ENCODE results near the gene CA12.

Gene CA12

DNA sequence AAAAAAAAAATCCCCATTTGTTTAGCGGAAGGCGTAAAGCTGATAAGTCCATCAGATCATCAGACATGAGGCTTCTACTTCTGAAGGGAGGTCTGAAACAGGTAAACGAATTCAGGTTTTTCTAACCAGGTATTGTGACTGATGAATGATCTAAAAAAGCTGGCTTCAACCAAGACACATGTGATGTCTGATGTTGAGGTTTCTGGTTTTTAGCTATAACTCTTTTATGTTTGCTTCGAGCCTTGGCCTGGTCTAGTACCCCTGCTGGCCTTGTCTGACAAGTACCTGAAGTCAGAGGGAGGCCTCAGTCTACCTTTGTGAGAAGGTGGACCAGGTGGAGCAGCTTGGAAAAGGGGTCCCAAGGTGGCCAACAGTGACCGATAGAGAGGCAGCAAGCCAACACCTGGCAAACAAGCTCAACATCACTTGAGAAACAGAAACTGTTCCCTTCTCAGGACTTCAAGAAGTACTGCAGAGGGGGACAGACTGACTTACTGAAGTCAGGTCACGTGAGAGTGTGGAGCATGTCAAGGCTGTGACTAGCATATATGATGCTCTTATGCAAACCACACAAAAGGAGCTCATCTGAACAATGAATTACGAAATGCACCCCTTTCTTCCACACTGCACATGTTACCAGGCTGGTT, 33.0 kb upstream of the CA12 start:
- no peaks in the 10 kb centered on the region for H3K36me3 ChIP-seq (ENCODE audit: control insufficient read depth, insufficient read depth, low read length)
- H3K27ac ChIP-seq (ENCODE audit: low read length) = no peak overlapping the region
- no peak for DNase-seq (ENCODE audit: low read depth, low spot score)
- no CpG with 5 or more reads among the region's 7 CpGs for WGBS (ENCODE audit: insufficient coverage, insufficient read length)
- no peaks in the 10 kb centered on the region for H3K27me3 ChIP-seq (ENCODE audit: control insufficient read depth, insufficient read depth, low read length)
- H3K4me1 ChIP-seq (ENCODE audit: control insufficient read depth, insufficient read depth, low read length) = no peaks in the 10 kb centered on the region; the same call in 1 of the 2 replicates
- H3K4me3 ChIP-seq (ENCODE audit: low read length) = no peak overlapping the region
- H3K9me3 ChIP-seq (ENCODE audit: control insufficient read depth, insufficient read depth, low read length) = no peaks in the 10 kb centered on the region

DNA sequence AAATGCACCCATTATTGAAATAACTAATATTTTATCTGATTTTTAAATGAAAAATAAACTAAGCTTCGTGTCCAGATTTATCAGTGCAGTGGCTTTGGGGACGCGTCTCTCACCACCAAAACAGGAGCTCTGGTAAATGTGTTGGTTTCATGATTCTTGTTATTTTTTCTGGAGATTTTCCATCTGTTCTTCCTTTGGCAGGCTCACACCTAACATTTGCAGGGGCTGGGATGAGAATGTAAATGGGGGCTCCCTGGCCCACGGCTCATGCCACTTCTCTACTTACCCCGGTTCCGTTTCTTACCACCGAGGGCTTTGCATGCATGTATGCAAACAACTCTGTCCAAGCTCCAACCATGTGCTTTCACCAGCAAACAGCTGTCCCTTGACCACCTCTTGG, 30.9 kb upstream of the CA12 start:
- no peak overlapping the region for H3K4me3 ChIP-seq (ENCODE audit: low read length)
- no peaks in the 10 kb centered on the region; the same call in 1 of the 2 replicates for H3K4me1 ChIP-seq (ENCODE audit: control insufficient read depth, insufficient read depth, low read length)
- WGBS (ENCODE audit: insufficient coverage, insufficient read length) = no CpG with 5 or more reads among the region's 7 CpGs
- no peaks in the 10 kb centered on the region for H3K9me3 ChIP-seq (ENCODE audit: control insufficient read depth, insufficient read depth, low read length)
- no peaks in the 10 kb centered on the region for H3K36me3 ChIP-seq (ENCODE audit: control insufficient read depth, insufficient read depth, low read length)
- H3K27me3 ChIP-seq (ENCODE audit: control insufficient read depth, insufficient read depth, low read length) = no peaks in the 10 kb centered on the region
- H3K27ac ChIP-seq (ENCODE audit: low read length) = no peak overlapping the region
- DNase-seq (ENCODE audit: low read depth, low spot score) = no peak

DNA sequence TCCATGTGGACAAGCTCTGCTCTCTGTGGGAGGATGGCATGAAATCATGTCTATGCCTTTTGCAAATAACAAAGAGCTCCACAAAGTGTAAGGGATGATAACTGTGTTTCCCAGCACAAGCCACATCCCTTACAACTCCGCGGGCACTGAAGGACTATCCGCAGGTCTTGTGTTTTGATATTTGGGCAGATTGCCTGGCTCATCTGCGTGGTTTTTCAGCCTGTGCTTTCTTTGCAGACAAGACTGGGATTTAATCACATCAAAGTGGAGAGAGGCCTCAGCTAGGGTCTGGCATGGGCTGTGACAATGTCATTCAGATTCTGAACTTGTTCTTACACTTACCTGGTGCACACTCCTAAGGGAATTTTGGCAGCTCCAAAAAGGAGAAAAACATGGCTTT, 30.2 kb upstream of the CA12 start:
- Histone ChIP-seq H3K36me3 (ENCODE audit: control insufficient read depth, insufficient read depth, low read length) (no peaks in the 10 kb centered on the region), H3K27me3 (ENCODE audit: control insufficient read depth, insufficient read depth, low read length) (no peaks in the 10 kb centered on the region), H3K9me3 (ENCODE audit: control insufficient read depth, insufficient read depth, low read length) (no peaks in the 10 kb centered on the region), H3K4me1 (ENCODE audit: control insufficient read depth, insufficient read depth, low read length) (no peaks in the 10 kb centered on the region; the same call in 1 of the 2 replicates), H3K27ac (ENCODE audit: low read length) (no peak overlapping the region), H3K4me3 (ENCODE audit: low read length) (no peak overlapping the region)
- WGBS (ENCODE audit: insufficient coverage, insufficient read length) = no CpG with 5 or more reads among the region's 4 CpGs
- DNase-seq (ENCODE audit: low read depth, low spot score) = no peak

DNA sequence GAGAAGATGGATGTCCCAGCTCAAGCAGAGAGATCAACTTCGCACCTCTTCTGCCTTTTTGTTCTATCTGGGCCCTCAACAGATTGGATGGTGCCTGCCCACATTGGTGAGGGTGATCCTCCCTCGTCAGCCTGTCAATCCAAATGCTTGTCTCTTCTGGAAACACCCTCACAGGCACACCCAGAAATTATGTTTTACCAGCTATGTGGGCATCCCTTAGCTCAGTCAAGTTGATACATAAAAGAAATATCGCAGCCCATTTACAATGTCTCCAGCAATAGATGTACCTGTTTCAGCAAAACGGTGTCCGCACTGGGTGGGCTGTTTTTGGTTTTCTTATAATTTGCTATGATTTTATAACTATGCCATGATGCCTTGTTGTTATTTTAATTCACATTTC, 27.5 kb upstream of the CA12 start:
- Histone ChIP-seq H3K27me3 (ENCODE audit: control insufficient read depth, insufficient read depth, low read length) (no peaks in the 10 kb centered on the region), H3K27ac (ENCODE audit: low read length) (no peak overlapping the region), H3K36me3 (ENCODE audit: control insufficient read depth, insufficient read depth, low read length) (no peaks in the 10 kb centered on the region), H3K4me3 (ENCODE audit: low read length) (no peak overlapping the region), H3K9me3 (ENCODE audit: control insufficient read depth, insufficient read depth, low read length) (no peaks in the 10 kb centered on the region), H3K4me1 (ENCODE audit: control insufficient read depth, insufficient read depth, low read length) (no peaks in the 10 kb centered on the region; the same call in 1 of the 2 replicates)
- no peak for DNase-seq (ENCODE audit: low read depth, low spot score)
- WGBS (ENCODE audit: insufficient coverage, insufficient read length) = no CpG with 5 or more reads among the region's 5 CpGs

DNA sequence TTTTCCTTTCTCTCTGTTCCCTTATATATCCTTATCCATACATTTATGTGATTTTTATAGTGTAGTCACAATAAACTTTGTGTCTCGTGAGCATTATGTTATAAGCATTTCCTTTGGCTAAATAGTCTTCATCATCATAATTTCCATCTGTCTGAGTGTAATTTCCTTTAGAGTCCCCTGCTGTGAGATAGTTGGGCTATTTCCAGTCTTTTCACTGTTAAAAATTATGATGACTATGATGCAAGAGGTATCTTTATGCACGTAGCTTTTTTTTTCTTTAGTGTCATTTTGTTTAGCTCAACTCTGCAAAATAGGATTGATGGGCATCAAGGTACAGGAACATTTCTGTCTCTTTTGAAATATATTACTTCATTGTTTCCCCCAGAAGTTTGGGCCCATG, 26.9 kb upstream of the CA12 start:
- no CpG with 5 or more reads among the region's 2 CpGs for WGBS (ENCODE audit: insufficient coverage, insufficient read length)
- Histone ChIP-seq H3K27ac (ENCODE audit: low read length) (no peak overlapping the region), H3K36me3 (ENCODE audit: control insufficient read depth, insufficient read depth, low read length) (no peaks in the 10 kb centered on the region), H3K4me3 (ENCODE audit: low read length) (no peak overlapping the region), H3K27me3 (ENCODE audit: control insufficient read depth, insufficient read depth, low read length) (no peaks in the 10 kb centered on the region), H3K9me3 (ENCODE audit: control insufficient read depth, insufficient read depth, low read length) (no peaks in the 10 kb centered on the region), H3K4me1 (ENCODE audit: control insufficient read depth, insufficient read depth, low read length) (no peaks in the 10 kb centered on the region; the same call in 1 of the 2 replicates)
- no peak for DNase-seq (ENCODE audit: low read depth, low spot score)

DNA sequence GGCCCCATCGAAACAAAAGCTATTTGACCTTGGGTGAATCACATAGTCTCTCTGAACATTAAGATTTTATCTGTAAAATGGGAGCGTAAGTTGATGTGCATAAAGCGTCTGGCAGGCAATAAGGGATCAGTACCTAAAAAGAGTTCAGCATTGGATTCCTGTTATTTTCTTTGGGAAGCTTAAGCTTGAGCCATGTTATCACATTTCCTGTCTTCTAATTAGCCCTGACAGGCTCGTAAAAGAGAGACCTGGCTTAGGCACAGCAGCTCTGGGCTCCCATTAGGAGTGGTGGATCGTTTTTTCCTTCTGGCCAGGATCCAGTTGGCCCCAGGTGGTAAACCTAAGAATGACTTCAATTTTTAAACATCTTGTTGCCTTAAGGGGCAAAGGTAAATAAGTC, 26.0 kb upstream of the CA12 start:
- no CpG with 5 or more reads among the region's 5 CpGs for WGBS (ENCODE audit: insufficient coverage, insufficient read length)
- H3K27ac ChIP-seq (ENCODE audit: low read length) = no peak overlapping the region

DNA sequence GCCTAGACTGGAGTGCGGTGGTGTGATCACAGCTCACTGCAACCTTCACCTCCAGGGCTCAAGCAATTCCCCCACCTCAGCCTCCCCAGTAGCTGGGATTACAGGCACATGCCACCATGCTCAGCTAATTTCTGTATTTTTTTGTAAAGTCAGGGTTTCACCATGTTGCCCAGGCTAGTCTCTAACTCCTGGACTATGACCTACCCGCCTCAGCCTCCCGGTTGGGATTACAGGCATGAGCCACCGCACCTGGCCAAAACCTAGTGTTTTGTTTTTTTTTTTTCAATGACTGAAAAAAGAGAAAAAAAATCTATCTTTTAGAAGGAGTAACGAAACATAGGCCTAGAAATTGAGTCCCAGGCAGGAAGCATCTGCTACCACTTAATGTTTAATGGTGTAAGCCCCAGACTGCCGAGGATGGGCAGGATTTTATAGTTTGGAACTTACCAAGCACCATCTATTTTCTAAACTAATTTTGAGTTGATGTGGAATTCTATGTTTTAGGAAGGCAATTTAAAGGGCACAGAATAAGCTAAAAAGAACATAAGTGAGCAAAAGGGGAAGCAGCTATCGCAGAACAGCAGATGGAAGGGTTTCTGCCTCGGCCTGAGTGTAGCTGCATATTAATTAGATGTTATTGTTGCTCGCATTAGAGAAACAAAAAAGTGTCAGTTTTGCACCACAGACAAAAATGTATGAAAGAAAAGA, 24.2 kb upstream of the CA12 start:
- Histone ChIP-seq H3K27me3 (ENCODE audit: control insufficient read depth, insufficient read depth, low read length) (no peaks in the 10 kb centered on the region), H3K36me3 (ENCODE audit: control insufficient read depth, insufficient read depth, low read length) (no peaks in the 10 kb centered on the region), H3K27ac (ENCODE audit: low read length) (no peak overlapping the region), H3K4me3 (ENCODE audit: low read length) (no peak overlapping the region), H3K9me3 (ENCODE audit: control insufficient read depth, insufficient read depth, low read length) (no peaks in the 10 kb centered on the region), H3K4me1 (ENCODE audit: control insufficient read depth, insufficient read depth, low read length) (no peaks in the 10 kb centered on the region)
- DNase-seq (ENCODE audit: low read depth, low spot score) = no peak
- no CpG with 5 or more reads among the region's 9 CpGs for whole genome bisulfite sequencing (ENCODE audit: insufficient coverage, insufficient read length)

More for the DNA sequence above, 26.0 kb upstream of the CA12 start:
- no peaks in the 10 kb centered on the region for H3K27me3 ChIP-seq (ENCODE audit: control insufficient read depth, insufficient read depth, low read length)
- no peaks in the 10 kb centered on the region for H3K4me1 ChIP-seq (ENCODE audit: control insufficient read depth, insufficient read depth, low read length)
- H3K36me3 ChIP-seq (ENCODE audit: control insufficient read depth, insufficient read depth, low read length) = no peaks in the 10 kb centered on the region
- H3K4me3 ChIP-seq (ENCODE audit: low read length) = no peak overlapping the region
- no peak for DNase-seq (ENCODE audit: low read depth, low spot score)
- no peaks in the 10 kb centered on the region for H3K9me3 ChIP-seq (ENCODE audit: control insufficient read depth, insufficient read depth, low read length)

DNA sequence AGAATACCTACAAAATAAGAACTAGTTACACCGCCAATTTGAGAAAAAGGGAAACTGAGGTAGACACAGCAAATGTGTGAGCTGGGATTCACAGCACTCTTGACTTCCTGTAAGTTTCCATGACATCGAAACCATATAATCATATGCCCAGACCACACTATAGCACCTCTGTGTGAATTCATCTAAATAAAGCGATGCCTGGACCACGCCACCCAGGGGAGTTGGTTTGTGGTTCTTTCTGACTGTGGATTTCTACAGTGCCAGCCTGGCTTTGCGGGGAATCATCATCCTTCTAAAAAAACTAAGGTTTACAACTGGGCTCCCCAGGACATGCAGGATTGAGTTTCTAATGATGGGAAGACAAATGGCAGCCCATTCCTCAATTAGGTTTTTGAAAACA, 23.5 kb upstream of the CA12 start:
- H3K27ac ChIP-seq (ENCODE audit: low read length) = no peak overlapping the region

DNA sequence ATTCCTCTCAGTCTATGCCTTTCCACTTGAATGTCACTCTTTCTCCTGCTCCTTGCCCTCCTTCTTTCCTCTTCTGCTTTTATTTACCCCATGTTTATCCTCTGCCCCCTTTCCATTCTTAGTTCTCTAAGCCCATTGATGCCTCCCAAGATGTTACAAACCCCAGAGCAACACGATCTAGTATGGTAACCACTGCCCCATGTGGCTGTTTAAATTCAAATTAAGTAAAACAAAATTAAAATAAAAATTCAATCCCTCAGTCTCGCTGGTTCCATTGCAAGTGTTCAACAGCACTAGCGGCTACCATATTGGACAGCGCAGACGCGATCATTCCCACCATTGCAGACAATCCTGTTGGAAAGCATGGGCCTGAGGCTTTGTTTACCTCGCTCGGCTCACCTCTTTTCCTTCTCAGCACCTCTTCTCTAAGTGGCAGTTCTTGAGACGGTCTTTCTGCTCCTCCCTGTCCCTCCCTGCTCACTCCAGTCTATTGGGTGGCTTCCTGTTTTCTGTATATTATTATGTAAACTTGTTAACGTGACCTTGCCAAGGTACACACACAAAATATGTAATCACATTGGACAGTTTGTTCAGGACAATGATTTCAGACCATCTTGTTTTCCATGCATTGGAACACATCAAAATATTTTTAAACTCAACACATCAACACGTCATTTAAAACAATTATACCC, 21.8 kb upstream of the CA12 start:
- Histone ChIP-seq H3K36me3 (ENCODE audit: control insufficient read depth, insufficient read depth, low read length) (no peaks in the 10 kb centered on the region), H3K9me3 (ENCODE audit: control insufficient read depth, insufficient read depth, low read length) (no peaks in the 10 kb centered on the region), H3K4me1 (ENCODE audit: control insufficient read depth, insufficient read depth, low read length) (no peaks in the 10 kb centered on the region), H3K27me3 (ENCODE audit: control insufficient read depth, insufficient read depth, low read length) (no peaks in the 10 kb centered on the region), H3K27ac (ENCODE audit: low read length) (no peak overlapping the region), H3K4me3 (ENCODE audit: low read length) (no peak overlapping the region)
- DNase-seq (ENCODE audit: low read depth, low spot score) = no peak
- WGBS (ENCODE audit: insufficient coverage, insufficient read length) = 100% methylated on average over 1 of the region's 11 CpGs

More for the DNA sequence above, 23.5 kb upstream of the CA12 start:
- no peaks in the 10 kb centered on the region for H3K4me1 ChIP-seq (ENCODE audit: control insufficient read depth, insufficient read depth, low read length)
- no peaks in the 10 kb centered on the region for H3K27me3 ChIP-seq (ENCODE audit: control insufficient read depth, insufficient read depth, low read length)
- WGBS (ENCODE audit: insufficient coverage, insufficient read length) = no CpG with 5 or more reads among the region's 5 CpGs
- no peaks in the 10 kb centered on the region for H3K36me3 ChIP-seq (ENCODE audit: control insufficient read depth, insufficient read depth, low read length)
- DNase-seq (ENCODE audit: low read depth, low spot score) = no peak
- H3K9me3 ChIP-seq (ENCODE audit: control insufficient read depth, insufficient read depth, low read length) = no peaks in the 10 kb centered on the region
- H3K4me3 ChIP-seq (ENCODE audit: low read length) = no peak overlapping the region

DNA sequence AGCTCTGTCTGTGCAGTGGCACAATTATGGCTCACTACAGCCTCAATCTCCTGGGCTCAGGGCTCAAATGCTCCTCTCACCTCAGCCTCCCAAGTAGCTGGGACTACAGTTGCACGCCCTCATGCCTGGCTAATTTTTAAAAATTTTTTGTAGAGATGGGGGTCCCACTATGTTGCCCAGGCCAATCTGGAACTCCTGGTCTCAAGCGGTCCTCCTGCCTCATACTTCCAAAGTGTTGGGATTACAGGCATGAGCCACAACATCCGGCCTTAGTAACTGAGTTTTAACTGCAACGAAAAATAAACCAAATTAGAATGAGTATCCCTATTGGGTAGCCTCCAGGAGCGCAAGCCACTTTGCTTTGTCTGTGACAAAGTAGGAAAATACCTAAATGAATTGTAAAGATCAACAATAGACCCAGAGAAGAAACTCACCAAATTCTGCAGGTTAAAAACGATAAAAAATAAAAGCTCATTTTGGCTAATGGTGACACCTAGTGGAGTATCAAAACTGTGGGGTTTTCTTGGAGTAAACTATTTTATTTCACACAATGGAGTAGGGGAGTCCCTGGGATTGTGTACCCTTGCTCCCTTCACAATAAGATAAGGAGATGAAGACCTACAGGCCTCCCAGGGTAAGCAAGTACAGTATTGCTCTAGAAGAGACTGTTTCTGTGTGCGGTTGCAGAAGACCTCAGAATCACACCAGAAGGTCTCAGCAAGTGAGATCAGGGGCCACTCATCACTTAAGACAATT, 21.0 kb upstream of the CA12 start:
- no peaks in the 10 kb centered on the region for H3K36me3 ChIP-seq (ENCODE audit: control insufficient read depth, insufficient read depth, low read length)
- no peak overlapping the region for H3K27ac ChIP-seq (ENCODE audit: low read length)
- H3K27me3 ChIP-seq (ENCODE audit: control insufficient read depth, insufficient read depth, low read length) = no peaks in the 10 kb centered on the region
- H3K4me1 ChIP-seq (ENCODE audit: control insufficient read depth, insufficient read depth, low read length) = no peaks in the 10 kb centered on the region
- H3K9me3 ChIP-seq (ENCODE audit: control insufficient read depth, insufficient read depth, low read length) = no peaks in the 10 kb centered on the region
- no peak for DNase-seq (ENCODE audit: low read depth, low spot score)
- no peak overlapping the region for H3K4me3 ChIP-seq (ENCODE audit: low read length)
- no CpG with 5 or more reads among the region's 7 CpGs for WGBS (ENCODE audit: insufficient coverage, insufficient read length)
